ENCODE results near the gene HOXA10.

The HOXA10 gene

GRCh38 chr7:27203365-27203953 is 29.3 kb upstream of the HOXA10 start:
- no peak for DNase-seq (ENCODE audit: low read depth)

GRCh38 chr7:27202862-27203134 is 28.7 kb upstream of the HOXA10 start:
- no peak for DNase-seq (ENCODE audit: low read depth)

GRCh38 chr7:27202018-27202861 is 28.1 kb upstream of the HOXA10 start:
- DNase-seq (ENCODE audit: low read depth): no peak

GRCh38 chr7:27201580-27202017 is 27.5 kb upstream of the HOXA10 start:
- no peak for DNase-seq (ENCODE audit: low read depth)

- DNase-seq (ENCODE audit: low read depth): no peak
Observed at GRCh38 chr7:27200761-27201579, 26.9 kb upstream of the HOXA10 start.

GRCh38 chr7:27199849-27200760 is 26.0 kb upstream of the HOXA10 start, which contains the start of gene HOXA13:
Gene HOXA13, minus strand, starts transcription at chr7:27200091. Its CDS starts 14 bp downstream, at chr7:27200077.
- no peak for DNase-seq (ENCODE audit: low read depth)

GRCh38 chr7:27198871-27199801 is 25.0 kb upstream of the HOXA10 start:
- DNase-seq (ENCODE audit: low read depth): no peak

- no peak for DNase-seq (ENCODE audit: low read depth)
Observed at GRCh38 chr7:27198138-27198841, 24.2 kb upstream of the HOXA10 start.

- no peak for DNase-seq (ENCODE audit: low read depth)
Observed at GRCh38 chr7:27197137-27198042, 23.3 kb upstream of the HOXA10 start.

GRCh38 chr7:27196287-27196767 is 22.2 kb upstream of the HOXA10 start:
- DNase-seq (ENCODE audit: low read depth): peak; percentile 83

- no peak for DNase-seq (ENCODE audit: low read depth)
Observed at GRCh38 chr7:27194686-27195379, 20.7 kb upstream of the HOXA10 start.

- DNase-seq (ENCODE audit: low read depth): no peak
Observed at GRCh38 chr7:27194002-27194352, 19.9 kb upstream of the HOXA10 start.

- no peak for DNase-seq (ENCODE audit: low read depth)
Observed at GRCh38 chr7:27193335-27194001, 19.3 kb upstream of the HOXA10 start.

GRCh38 chr7:27192546-27193334 is 18.6 kb upstream of the HOXA10 start:
- no peak for DNase-seq (ENCODE audit: low read depth)

- no peak for DNase-seq (ENCODE audit: low read depth)
Observed at GRCh38 chr7:27191833-27192545, 17.9 kb upstream of the HOXA10 start.

- no peak for DNase-seq (ENCODE audit: low read depth)
Observed at GRCh38 chr7:27191161-27191731, 17.1 kb upstream of the HOXA10 start.

Measured in activated T-cell treated with anti-CD3 and anti-CD28 coated beads for 1 hour (primary cell).